Dendritic cell treated with granulocyte-macrophage colony-stimulating factor and Interleukin-4, amounts not matched to agents 40 ng/mL and 50 ng/mL, for 4 days (primary cell): ENCODE data around the gene GPSM1.

Experiments used
- H3K27ac Mint-ChIP-seq: one replicate; pipeline ENCODE4 v1.8.0; 2022; ENCODE audit warnings: mild to moderate bottlenecking, mixed read lengths
- H3K27me3 Mint-ChIP-seq: one replicate; pipeline ENCODE4 v1.8.0; 2022; ENCODE audit warnings: mild to moderate bottlenecking, mixed read lengths
- H3K36me3 Mint-ChIP-seq: one replicate; pipeline ENCODE4 v1.8.0; 2022; ENCODE audit warnings: low read depth, mixed read lengths
- H3K4me1 Mint-ChIP-seq: one replicate; pipeline ENCODE4 v1.8.0; 2022; ENCODE audit warnings: low read depth, mixed read lengths
- H3K4me3 Mint-ChIP-seq: one replicate; pipeline ENCODE4 v1.8.0; 2022; ENCODE audit warnings: mild to moderate bottlenecking, moderate library complexity, mixed read lengths
- H3K9me3 Mint-ChIP-seq: one replicate; pipeline ENCODE4 v1.8.0; 2022; ENCODE audit warnings: mixed read lengths
- intact Hi-C: fragments of 100-400 bp; cut with micrococcal nuclease; formaldehyde crosslinking; loops from one replicate; pipeline ENCODE4 v1.15.0; 2022

The GPSM1 gene

DNA sequence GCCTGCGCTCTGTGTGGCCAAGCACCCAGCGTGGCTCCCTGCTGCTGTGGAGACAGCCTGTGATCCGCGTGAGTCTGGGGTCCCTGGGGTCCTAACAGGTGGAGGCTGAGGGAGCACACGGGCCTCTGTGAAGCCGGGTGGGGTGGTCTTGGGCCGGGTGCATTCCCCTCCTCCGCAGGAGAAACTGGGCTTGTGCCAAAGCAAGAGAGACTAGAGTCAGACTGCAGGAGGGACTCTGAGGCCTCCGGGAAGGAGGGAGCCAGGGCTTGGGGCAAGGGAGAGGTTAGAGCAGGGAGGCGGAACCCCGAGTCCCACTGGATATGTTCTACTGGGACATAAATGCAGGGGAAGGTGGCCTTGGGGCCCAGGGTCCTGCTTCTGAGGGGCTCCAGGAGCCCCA lies 25.7 kb downstream of the GPSM1 start:
- H3K9me3 Mint-ChIP-seq: no peaks in the 10 kb centered on the region
- H3K4me3 Mint-ChIP-seq: no peak overlapping the region
- H3K27me3 Mint-ChIP-seq: no peaks in the 10 kb centered on the region
- H3K27ac Mint-ChIP-seq: no peak overlapping the region
- peaks cover 4% of the 10 kb centered on the region for H3K4me1 Mint-ChIP-seq
- peaks cover 10% of the 10 kb centered on the region for H3K36me3 Mint-ChIP-seq
- intact Hi-C loops: no loop called here

DNA sequence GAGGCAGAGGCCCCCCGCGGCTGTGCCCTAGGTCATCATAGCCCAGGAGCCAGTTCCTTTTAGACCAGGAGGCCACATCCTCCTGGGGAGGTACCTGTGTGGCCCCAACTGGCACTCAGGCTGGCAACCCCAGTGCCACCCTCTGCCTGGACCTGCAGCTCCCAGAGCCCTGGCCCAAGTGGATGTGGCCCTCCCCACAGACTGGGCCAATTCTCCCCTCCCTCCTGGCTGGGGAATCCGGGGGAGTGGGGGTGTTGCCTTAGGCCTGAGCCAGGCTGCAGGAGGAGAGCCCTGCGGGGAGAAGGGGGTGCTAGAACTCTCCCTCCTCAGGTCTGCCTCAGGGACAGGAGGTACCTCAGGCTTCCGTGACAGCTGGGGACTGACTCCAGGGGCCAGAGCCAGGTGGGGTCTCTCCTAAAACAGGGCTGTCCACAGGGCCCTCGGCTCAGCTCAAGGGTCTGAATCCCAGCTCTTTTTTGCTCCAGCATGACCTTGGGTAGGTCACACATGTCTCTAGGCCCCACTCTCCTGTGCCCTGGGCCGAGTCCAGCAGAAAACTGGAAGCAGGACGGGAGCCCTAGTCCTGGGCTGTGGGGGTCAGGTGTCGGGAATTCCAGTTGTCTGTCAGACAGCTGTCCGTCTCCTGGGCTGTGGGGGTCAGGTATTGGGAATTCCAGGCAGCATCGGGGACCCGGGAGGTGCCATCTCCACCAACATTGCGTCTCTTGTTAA lies 26.6 kb downstream of the GPSM1 start:
- Mint-ChIP-seq H3K4me1 (peaks cover 4% of the 10 kb centered on the region), H3K27me3 (no peaks in the 10 kb centered on the region), H3K4me3 (no peak overlapping the region), H3K9me3 (no peaks in the 10 kb centered on the region), H3K36me3 (peaks cover 17% of the 10 kb centered on the region), H3K27ac (peak overlapping the region; percentile 56)
- intact Hi-C loops: no loop called here

DNA sequence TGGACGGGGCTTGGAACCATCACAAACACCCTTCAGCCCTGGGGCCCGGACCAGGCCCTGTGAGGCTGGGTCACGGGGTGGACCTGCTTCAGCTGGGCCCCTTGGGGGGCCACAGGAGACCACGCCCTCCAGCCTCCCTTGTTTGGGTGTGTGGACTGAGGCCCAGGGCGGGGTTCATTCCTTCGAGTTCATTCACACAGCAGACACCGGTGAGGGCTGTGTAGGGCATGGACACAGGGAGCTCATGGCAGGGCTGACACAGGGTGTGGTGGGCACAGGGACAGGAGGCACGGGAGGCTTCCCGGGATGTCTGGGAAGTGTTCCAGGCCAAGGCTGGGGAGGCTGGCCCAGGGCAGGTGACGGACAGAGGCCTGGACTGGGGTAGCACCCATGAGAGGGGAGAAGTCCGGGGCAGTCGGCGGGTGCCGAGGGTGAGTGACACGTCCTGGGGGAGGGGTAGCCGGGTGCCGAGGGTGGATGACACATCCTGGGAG lies 27.3 kb downstream of the GPSM1 start:
- Mint-ChIP-seq H3K9me3 (no peaks in the 10 kb centered on the region), H3K4me1 (peaks cover 4% of the 10 kb centered on the region), H3K36me3 (peaks cover 17% of the 10 kb centered on the region), H3K4me3 (no peak overlapping the region), H3K27me3 (no peaks in the 10 kb centered on the region), H3K27ac (peak overlapping the region; percentile 56)
- intact Hi-C loops: no loop called here

DNA sequence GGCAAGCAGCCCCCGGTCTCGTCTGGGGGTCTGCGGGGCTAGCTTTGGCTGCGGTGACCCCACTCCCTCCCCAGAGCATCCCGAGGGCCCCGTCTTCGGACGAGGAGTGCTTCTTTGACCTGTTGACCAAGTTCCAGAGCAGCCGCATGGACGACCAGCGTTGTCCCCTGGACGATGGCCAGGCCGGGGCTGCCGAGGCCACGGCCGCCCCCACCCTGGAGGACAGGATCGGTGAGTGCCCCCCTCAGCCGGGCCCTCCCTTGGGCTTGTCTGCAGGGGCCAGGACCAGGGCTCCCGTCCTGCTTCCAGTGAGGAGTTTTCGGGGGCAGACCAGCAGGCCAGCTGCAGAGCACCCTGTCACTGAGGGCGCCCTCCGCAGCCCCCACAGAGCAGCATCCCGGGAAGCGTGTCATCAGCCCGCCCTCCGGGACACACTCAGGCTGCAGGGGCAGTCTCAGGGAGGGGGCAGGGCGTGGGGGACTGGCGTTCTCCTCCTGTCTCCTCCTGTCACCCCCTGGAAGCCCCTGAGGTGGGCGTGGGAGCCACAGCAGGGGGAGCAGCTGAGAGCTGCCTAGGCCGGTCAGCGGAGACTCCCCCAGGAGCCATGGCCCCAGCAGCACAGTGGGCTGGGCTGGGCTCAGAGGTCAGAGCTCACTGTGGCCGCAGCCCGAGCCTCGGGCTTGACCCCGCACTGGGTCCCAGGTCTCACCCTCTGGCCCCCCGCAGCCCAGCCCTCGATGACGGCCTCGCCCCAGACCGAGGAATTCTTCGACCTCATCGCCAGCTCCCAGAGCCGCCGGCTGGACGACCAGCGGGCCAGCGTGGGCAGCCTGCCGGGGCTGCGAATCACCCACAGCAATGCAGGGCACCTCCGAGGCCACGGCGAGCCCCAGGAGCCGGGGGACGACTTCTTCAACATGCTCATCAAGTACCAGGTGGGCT lies 28.5 kb downstream of the GPSM1 start:
- Mint-ChIP-seq H3K27ac (no peak overlapping the region), H3K4me3 (no peak overlapping the region), H3K4me1 (peaks cover 4% of the 10 kb centered on the region), H3K36me3 (peaks cover 27% of the 10 kb centered on the region), H3K27me3 (no peaks in the 10 kb centered on the region), H3K9me3 (no peaks in the 10 kb centered on the region)
- intact Hi-C loops: no loop called here

DNA sequence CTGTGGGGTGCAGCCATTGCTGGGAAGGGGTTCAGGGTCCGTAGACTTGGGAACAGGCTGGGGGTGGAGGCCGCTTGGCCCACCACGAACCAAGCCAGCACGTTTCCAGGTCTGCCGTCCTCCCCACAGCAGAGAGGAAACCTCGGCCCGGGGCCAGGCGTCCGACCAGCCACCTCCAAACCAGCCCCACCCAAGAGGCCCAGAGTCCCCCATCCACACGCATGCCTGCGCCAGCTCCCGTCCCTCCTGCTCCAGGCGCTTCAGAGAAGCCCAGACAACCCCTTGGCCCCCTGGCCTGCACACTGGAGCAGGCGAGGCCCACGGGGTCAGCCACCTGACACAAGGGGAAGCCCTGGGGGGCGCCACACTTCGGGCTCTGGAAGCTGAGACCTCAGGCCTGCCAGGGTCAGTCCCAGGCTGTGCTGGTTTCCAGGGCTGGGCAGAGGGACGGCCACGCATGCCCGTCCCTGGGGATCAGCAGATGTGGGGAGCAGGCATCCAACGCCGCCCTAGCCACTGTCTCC lies 29.9 kb downstream of the GPSM1 start:
- H3K27ac Mint-ChIP-seq: no peak overlapping the region

DNA sequence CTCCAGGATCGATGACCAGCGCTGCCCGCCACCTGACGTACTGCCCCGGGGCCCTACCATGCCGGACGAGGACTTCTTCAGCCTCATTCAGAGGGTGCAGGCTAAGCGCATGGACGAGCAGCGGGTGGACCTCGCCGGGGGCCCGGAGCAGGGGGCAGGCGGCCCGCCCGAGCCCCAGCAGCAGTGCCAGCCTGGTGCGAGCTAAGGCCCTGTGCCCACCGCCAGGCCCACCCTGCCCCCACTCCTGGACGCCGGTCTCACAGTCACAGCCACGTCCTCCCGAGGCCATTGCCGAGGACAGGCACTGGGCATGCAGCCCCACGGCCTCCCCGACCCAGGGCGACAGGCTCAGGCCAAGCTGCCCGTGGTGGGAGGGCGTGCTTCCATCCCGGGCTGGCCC lies 30.7 kb downstream of the GPSM1 start:
- H3K27me3 Mint-ChIP-seq: no peaks in the 10 kb centered on the region
- intact Hi-C loops: no loop called here
- H3K4me3 Mint-ChIP-seq: no peak overlapping the region
- H3K4me1 Mint-ChIP-seq: peaks cover 11% of the 10 kb centered on the region
- no peaks in the 10 kb centered on the region for H3K9me3 Mint-ChIP-seq
- peaks cover 46% of the 10 kb centered on the region for H3K36me3 Mint-ChIP-seq
- no peak overlapping the region for H3K27ac Mint-ChIP-seq

More for the DNA sequence above, 29.9 kb downstream of the GPSM1 start:
- H3K9me3 Mint-ChIP-seq: no peaks in the 10 kb centered on the region
- no peaks in the 10 kb centered on the region for H3K27me3 Mint-ChIP-seq
- H3K36me3 Mint-ChIP-seq: peaks cover 41% of the 10 kb centered on the region
- intact Hi-C loops: no loop called here
- no peak overlapping the region for H3K4me3 Mint-ChIP-seq
- peaks cover 4% of the 10 kb centered on the region for H3K4me1 Mint-ChIP-seq

DNA sequence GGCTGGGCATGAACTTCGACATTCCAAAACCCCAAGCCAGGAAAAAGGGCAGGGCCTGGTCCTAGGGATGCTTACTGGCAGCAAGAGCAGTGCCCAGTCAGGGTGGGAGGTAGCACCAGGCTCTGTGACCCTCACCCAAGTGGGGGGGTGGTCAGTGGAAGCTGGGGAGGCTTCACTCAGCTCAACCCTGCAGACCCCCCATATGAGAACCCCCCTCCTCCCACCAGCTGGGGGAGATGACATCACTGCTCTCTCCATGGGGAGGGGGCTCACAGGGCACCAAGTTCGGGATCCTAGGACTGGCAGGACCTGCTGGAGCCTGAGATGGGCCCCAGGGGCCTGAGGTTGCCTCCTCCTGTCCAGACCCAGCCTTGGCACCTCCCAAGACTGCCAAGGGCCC lies 31.5 kb downstream of the GPSM1 start:
- no peaks in the 10 kb centered on the region for H3K9me3 Mint-ChIP-seq
- H3K36me3 Mint-ChIP-seq: peaks cover 46% of the 10 kb centered on the region
- no peaks in the 10 kb centered on the region for H3K27me3 Mint-ChIP-seq
- H3K4me3 Mint-ChIP-seq: no peak overlapping the region
- H3K4me1 Mint-ChIP-seq: peaks cover 15% of the 10 kb centered on the region
- no peak overlapping the region for H3K27ac Mint-ChIP-seq
- intact Hi-C loops: no loop called here

DNA sequence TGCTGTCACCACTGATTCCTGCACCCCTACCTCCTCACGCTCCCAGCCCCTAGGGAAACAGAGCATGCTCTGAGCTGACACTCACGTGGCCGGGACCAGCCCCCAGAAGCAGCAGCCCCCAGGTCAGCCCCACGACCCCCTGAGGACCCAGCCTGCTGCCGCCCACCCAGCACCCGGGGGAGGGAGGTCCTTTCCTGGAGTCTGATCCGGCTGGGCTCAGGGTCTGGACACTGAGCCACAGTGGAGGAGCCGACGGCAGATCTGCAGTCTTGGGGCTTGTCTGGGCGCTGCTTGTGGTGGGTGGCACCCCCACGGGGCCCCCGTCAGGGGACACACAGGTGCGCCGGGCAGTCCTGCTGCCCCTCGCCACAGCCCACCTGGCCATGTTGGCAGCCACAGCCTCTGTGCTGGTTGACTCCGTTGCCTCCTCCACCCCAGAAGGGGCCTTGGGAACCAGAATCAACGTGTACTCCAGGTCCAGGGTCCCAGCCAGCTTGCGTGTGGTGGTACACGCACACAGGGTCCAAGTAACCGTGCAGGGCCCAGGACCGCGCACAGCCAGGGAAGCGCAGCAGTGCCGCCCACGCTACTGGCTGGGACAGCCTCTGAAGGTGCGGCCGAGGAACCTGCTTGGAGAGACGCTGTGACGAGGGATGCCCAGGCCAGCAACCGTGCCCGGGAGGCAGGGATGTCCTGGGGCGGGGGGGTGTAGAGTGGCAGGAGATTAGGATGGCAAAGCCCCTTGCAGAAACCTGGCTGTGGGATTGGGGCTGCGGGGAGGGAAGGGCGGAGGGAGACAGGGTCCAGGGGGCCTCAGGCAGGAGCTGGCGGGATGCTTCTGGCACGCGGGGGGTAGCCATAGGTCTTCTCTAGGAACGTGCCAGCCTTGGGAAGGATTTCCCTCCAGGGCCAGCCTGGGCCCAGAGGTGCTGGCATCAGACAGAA lies 32.7 kb downstream of the GPSM1 start:
- Mint-ChIP-seq H3K36me3 (peaks cover 56% of the 10 kb centered on the region), H3K9me3 (no peaks in the 10 kb centered on the region), H3K27me3 (no peaks in the 10 kb centered on the region), H3K4me3 (no peak overlapping the region), H3K4me1 (peaks cover 22% of the 10 kb centered on the region), H3K27ac (no peak overlapping the region)
- intact Hi-C loops: no loop called here

DNA sequence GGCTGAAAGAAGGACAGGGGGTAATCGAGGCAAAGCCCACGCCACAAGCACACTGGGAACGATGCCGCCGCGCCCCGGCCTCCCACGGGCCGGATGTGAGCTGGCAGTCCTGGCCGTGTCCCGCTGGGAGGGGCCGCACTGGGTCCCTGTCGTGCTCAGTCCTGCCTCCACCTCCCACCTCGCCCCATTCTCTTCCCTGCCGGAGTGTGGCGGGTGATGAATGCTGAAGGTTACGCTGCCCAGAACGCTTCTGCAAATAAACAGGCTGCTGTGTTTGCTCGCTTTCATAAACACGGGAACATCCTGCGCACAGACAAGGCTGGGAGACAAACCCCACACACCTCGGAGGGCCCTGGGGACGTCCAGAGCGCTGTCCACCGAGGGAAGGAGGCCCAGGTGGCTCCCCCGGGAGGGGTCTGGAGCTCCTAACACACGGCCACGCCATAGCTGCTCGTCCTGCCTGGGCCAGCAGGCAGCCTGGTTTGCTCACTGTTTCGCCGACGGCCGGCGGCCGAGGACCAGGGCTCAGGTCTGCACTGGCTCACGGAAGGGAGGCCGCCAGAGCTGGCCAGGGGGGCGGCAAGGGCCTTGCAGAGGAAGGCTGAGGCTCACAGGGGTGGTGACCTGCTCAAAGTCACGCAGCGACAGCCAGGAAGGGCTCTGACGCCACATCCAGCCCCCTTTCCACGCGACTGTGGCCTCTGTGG lies 33.9 kb downstream of the GPSM1 start:
- Mint-ChIP-seq H3K9me3 (no peaks in the 10 kb centered on the region), H3K4me3 (no peak overlapping the region), H3K4me1 (peaks cover 34% of the 10 kb centered on the region), H3K27me3 (no peaks in the 10 kb centered on the region), H3K36me3 (peaks cover 67% of the 10 kb centered on the region), H3K27ac (no peak overlapping the region)
- intact Hi-C loops: no loop called here

DNA sequence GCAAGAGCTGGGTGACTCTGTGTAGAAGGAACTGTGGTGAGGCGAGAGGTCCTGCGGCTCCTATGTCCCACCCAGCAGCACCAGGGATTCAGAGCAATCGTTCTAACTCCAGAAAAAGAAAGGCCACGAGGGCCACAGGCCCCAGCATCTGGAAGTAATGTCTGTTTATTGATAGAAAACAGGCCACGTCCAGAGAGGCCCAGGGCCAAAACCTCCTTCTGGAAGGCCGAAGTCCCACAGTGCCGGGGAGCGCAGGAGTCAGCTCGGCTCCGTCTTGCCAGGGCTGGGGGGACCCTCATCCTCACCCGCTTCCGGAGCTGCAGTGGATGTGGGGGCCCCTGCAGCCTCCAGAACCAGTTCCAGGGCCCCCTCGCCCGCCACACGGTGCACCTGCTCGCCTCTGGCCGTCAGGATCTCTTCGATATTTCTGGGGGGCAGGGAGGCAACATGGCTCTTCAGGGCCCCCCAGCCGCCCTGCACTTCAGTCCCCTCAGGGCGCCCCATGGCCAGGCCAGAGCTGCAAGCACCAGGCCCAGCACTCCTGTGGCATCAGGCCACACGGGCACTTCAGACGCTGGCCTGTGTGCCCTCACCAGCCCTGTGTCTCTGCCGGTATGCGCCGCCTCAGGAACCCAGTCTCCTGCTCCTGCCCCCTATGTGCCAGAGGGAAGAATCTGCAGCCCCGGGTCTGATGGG lies 34.6 kb downstream of the GPSM1 start:
- Mint-ChIP-seq H3K27me3 (no peaks in the 10 kb centered on the region), H3K4me1 (peaks cover 41% of the 10 kb centered on the region), H3K27ac (peak overlapping the region; percentile 81), H3K9me3 (no peaks in the 10 kb centered on the region), H3K4me3 (no peak overlapping the region), H3K36me3 (peaks cover 67% of the 10 kb centered on the region)
- intact Hi-C loops: no loop called here

DNA sequence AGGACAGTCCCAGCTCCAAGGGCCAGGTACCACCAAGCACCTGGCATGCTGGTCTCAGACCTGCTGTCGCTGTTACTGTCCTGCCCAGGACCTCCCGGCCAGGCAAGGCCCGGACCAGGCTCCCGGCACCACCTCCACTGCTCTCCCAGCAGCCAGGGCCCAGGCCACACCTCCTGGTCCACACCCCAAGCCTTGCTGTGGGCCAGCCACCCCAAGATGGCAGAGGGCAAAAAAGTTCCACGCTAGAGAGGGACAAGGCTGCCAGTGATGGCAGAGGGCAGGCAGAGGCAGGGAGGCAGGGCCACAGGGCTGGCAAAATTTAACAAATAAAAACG lies 35.1 kb downstream of the GPSM1 start:
- peak overlapping the region; percentile 81 for H3K27ac Mint-ChIP-seq
- peaks cover 70% of the 10 kb centered on the region for H3K36me3 Mint-ChIP-seq
- H3K4me3 Mint-ChIP-seq: no peak overlapping the region
- no peaks in the 10 kb centered on the region for H3K9me3 Mint-ChIP-seq
- no peaks in the 10 kb centered on the region for H3K27me3 Mint-ChIP-seq
- intact Hi-C loops: no loop called here
- peaks cover 46% of the 10 kb centered on the region for H3K4me1 Mint-ChIP-seq

DNA sequence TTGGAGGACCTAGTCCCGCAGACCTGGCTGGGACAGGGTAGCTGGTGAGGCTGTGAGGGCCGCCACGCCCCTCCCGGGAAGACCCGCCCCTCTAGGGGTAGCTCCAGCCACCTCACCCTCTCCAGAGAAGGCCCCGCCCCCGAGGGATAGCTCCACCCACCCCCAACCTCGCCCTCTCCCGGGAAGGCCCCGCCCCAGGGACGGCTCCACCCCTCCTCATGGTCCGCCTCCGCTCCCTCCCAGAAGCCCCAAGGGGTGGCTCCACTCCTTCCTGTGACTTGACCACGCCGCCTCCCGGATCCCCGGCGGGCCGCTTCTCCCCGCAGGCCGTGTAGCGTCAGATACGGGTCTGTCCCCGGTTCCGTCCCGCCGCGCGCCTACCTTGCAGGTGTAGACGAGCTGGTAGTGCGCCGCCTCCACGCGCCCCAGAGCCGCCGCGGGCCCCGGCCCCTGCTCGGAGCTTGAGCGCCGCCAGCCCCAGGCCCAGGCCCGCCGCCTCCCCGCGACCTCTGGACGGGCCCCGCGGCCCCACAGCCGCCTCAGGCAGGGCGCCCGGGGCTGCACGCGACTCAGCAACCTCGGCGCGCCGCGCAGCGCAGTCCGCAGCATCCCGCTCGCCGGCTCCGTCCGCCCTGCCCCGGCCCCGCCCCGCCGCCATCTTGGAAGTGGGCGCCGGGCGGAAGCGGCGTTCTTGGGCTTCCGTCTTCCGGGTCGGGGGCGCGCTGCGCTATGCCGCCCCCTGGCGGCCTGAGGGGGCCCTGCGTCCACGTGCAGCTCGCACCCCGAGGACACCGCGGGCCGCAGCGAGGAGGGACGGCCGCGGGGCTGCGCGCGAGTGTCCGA lies 36.0 kb downstream of the GPSM1 start, which contains the start of gene DNLZ:
Gene DNLZ (minus strand): TSS at position 639 of the 843 bp plus-strand sequence. CDS start 30 bp downstream, at position 609.
- H3K27ac Mint-ChIP-seq: peak within 1 kb of the TSS; percentile 81
- H3K9me3 Mint-ChIP-seq: no peaks in the 10 kb centered on the region
- H3K4me3 Mint-ChIP-seq: peak within 1 kb of the TSS; percentile 81
- H3K4me1 Mint-ChIP-seq: peaks cover 55% of the 10 kb centered on the region
- H3K36me3 Mint-ChIP-seq: peaks cover 76% of the 10 kb centered on the region
- intact Hi-C loops: loop anchor here (1.0 kb wide), 1 partner anchor 10 kb away; the partner anchor contains the start of gene CARD9
- no peaks in the 10 kb centered on the region for H3K27me3 Mint-ChIP-seq
